DOHH2 (cell line): ENCODE data around the gene COX4I1.

ENCODE experiments used
- EZH2phosphoT487 ChIP-seq: fragments of 200-600 bp; sonication (generic); IDR thresholded peaks from 2 replicates; pipeline ENCODE4 v1.6.1; 2017; ENCODE audit warnings: borderline replicate concordance, mild to moderate bottlenecking, antibody characterized with exemption, low read length, moderate library complexity, mixed read lengths
- TF ChIP-seq, protein P1 (sequence below): fragments of 200-600 bp; sonication (generic); IDR thresholded peaks from one replicate; pipeline ENCODE4 v1.5.1; 2014; ENCODE audit warnings: antibody characterized with exemption, mild to moderate bottlenecking, low read depth, low read length; ENCODE audit not compliant: poor library complexity, severe bottlenecking

DNA sequence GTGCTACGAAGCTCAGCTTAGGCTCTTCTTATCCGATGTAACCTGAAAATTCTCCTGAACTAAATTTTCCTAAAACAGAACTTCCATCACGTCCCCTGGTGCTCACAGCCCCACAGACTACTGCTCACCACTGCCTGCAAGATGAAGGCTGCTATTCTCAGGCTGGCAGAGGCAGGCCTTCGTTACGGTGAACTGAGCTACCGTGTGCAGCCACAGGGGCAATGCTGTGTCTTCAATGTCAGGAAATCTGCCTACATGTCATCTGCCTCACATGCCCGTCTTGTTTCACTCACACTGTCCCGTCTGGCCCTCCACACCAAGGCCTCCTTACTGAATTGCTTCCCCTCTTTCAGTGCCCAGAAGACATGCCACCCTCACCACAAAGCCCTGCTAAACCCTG, 16.1 kb upstream of the COX4I1 start:
- TF ChIP-seq, protein P1, sequence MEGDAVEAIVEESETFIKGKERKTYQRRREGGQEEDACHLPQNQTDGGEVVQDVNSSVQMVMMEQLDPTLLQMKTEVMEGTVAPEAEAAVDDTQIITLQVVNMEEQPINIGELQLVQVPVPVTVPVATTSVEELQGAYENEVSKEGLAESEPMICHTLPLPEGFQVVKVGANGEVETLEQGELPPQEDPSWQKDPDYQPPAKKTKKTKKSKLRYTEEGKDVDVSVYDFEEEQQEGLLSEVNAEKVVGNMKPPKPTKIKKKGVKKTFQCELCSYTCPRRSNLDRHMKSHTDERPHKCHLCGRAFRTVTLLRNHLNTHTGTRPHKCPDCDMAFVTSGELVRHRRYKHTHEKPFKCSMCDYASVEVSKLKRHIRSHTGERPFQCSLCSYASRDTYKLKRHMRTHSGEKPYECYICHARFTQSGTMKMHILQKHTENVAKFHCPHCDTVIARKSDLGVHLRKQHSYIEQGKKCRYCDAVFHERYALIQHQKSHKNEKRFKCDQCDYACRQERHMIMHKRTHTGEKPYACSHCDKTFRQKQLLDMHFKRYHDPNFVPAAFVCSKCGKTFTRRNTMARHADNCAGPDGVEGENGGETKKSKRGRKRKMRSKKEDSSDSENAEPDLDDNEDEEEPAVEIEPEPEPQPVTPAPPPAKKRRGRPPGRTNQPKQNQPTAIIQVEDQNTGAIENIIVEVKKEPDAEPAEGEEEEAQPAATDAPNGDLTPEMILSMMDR: no peak
- no peak for TF ChIP-seq EZH2phosphoT487
